HG03469 (cell line): ENCODE results near the gene MS4A18.
"Not testable (repeated sequence)": the region's sequence is repeated elsewhere in the genome, so short reads cannot be mapped to it uniquely, and the experiment has no call there.

ENCODE experiments used
- ATAC-seq: cut with Tn5 transposase; IDR thresholded peaks from one replicate; pipeline ENCODE4 v1.9.1; 2021; ENCODE audit warnings: mild to moderate bottlenecking, moderate library complexity, moderate number of reproducible peaks; ENCODE audit not compliant: unreplicated experiment

Gene MS4A18

GRCh38 chr11:60724420-60724819 is at the start of gene MS4A18:
TSS of gene MS4A18 (plus strand) at chr11:60724720.
- ATAC-seq = no peak

- not testable (repeated sequence) for ATAC-seq
These were observed 46.3 kb upstream of the MS4A18 start for GRCh38 chr11:60678231-60678630.

- no peak for ATAC-seq
These were observed 44.6 kb upstream of the MS4A18 start for GRCh38 chr11:60679879-60680278.

- ATAC-seq = no peak
These were observed 43.9 kb upstream of the MS4A18 start for GRCh38 chr11:60680455-60681119.

- not testable (repeated sequence) for ATAC-seq
These were observed 40.0 kb upstream of the MS4A18 start for GRCh38 chr11:60684541-60684848.

- ATAC-seq = no peak
These were observed 32.9 kb upstream of the MS4A18 start for GRCh38 chr11:60691661-60692060.

- no peak for ATAC-seq
These were observed 25.2 kb upstream of the MS4A18 start, which contains the start of gene MS4A8 for GRCh38 chr11:60699284-60699691. TSS of gene MS4A8 (plus strand) at chr11:60699612. CDS start at chr11:60700861, 1,249 bp downstream.

GRCh38 chr11:60699936-60700335 is 24.6 kb upstream of the MS4A18 start:
- no peak for ATAC-seq

- ATAC-seq = no peak
These were observed 23.6 kb upstream of the MS4A18 start for GRCh38 chr11:60700689-60701468.

- ATAC-seq = no peak
These were observed 23.1 kb upstream of the MS4A18 start for GRCh38 chr11:60701469-60701818.

GRCh38 chr11:60703374-60703773 is 21.1 kb upstream of the MS4A18 start:
- ATAC-seq = no peak

GRCh38 chr11:60705895-60706294 is 18.6 kb upstream of the MS4A18 start:
- no peak for ATAC-seq

- ATAC-seq = no peak
These were observed 17.6 kb upstream of the MS4A18 start for GRCh38 chr11:60706931-60707330.

GRCh38 chr11:60710482-60710881 is 14.0 kb upstream of the MS4A18 start:
- no peak for ATAC-seq

- ATAC-seq = no peak
These were observed 13.2 kb upstream of the MS4A18 start for GRCh38 chr11:60711276-60711675.

- ATAC-seq = not testable (repeated sequence)
These were observed 11.1 kb upstream of the MS4A18 start for GRCh38 chr11:60713423-60713822.

GRCh38 chr11:60717956-60718355 is 6.6 kb upstream of the MS4A18 start:
- no peak for ATAC-seq

- no peak for ATAC-seq
These were observed 5.8 kb upstream of the MS4A18 start for GRCh38 chr11:60718524-60719316.

- no peak for ATAC-seq
These were observed 5.1 kb upstream of the MS4A18 start for GRCh38 chr11:60719391-60719790.

GRCh38 chr11:60720460-60720859 is 4.1 kb upstream of the MS4A18 start:
- ATAC-seq = no peak

GRCh38 chr11:60725592-60725991 is 1.1 kb downstream of the MS4A18 start:
- ATAC-seq = no peak

- ATAC-seq = no peak
These were observed 7.1 kb downstream of the MS4A18 start for GRCh38 chr11:60731586-60731985.
